Body of pancreas (tissue), 4 donors: Measurements from ENCODE around the gene FRMPD2. TPM values are rescaled to one million over a fixed set of nuclear protein-coding genes. Genes with fewer than 3 reads are reported as not detected.

ENCODE experiments used
- ATAC-seq: fragments of 150-250 bp; one replicate; pipeline ENCODE4 v1.9.1; 2016
- DNase-seq, 4 donors: peaks; one replicate each; pipeline ENCODE4 v3.0.0-alpha.2; 2019
- H3K27ac ChIP-seq, 4 donors: fragments of 200-600 bp; sonication (generic); 1 replicate in 3 of 4; 2 replicates in 1 of 4; pipeline versions ENCODE4 v1.5.1 to v1.6.1; 2016 to 2019; ENCODE audit warnings: mild to moderate bottlenecking in 1 of 4, mixed read lengths in 1 of 4, moderate library complexity in 1 of 4
- H3K27me3 ChIP-seq, 2 donors: fragments of 200-600 bp; sonication (generic); one replicate each; pipeline ENCODE4 v1.6.0; 2016; ENCODE audit warnings: mild to moderate bottlenecking in 1 of 2
- H3K36me3 ChIP-seq, 2 donors: fragments of 200-600 bp; sonication (generic); replicated peaks in 1 of 2; 2 replicates each; pipeline ENCODE4 v1.5.1; 2016; ENCODE audit warnings: low read depth in 2 of 2; ENCODE audit not compliant: insufficient read depth in 1 of 2
- H3K4me1 ChIP-seq: fragments of 200-600 bp; sonication (generic); one replicate; pipeline ENCODE4 v1.6.0; 2016
- H3K4me3 ChIP-seq, 2 donors: fragments of 200-600 bp; sonication (generic); 1 replicate in 1 of 2; 2 replicates in 1 of 2; pipeline ENCODE4 v1.5.1; 2016 to 2019
- H3K9me3 ChIP-seq, 3 donors: fragments of 200-600 bp; sonication (generic); 1 replicate in 2 of 3; 2 replicates in 1 of 3; pipeline ENCODE4 v1.5.1; 2016
- CTCF ChIP-seq, 7 experiments: fragments of 450-650 bp in 4 of 7; fragments of 200-600 bp in 3 of 7; sonication (generic) in 3 of 7; IDR thresholded peaks; one replicate each; pipeline ENCODE4 v1.5.1; 2016 to 2019; ENCODE audit warnings: antibody characterized with exemption in 7 of 7
- POLR2A ChIP-seq, 3 donors: fragments of 450-650 bp; IDR thresholded peaks; one replicate each; pipeline ENCODE4 v1.6.1; 2016; ENCODE audit warnings: antibody characterized with exemption in 3 of 3, mild to moderate bottlenecking in 2 of 3
- WGBS, 2 donors: methylation state at CpG; one replicate each; pipeline ENCODE4 v1.1.5; 2017; 5-methylcytosine and 5-hydroxymethylcytosine counted together
- intact Hi-C: fragments of 100-400 bp; cut with DNase I; formaldehyde crosslinking; loops from one replicate; pipeline ENCODE4 v1.15.1; 2023
- total RNA-seq, 2 donors: library from RNA; depleted of rRNA; stranded (reverse); fragments of >200 nt; gene quantifications; one replicate each; pipeline ENCODE4 v1.1.0, GENCODE V29; 2016

Gene FRMPD2
- total RNA-seq, 2 donors from 2014 or later, result not detected

GRCh38 chr10:48266528-48266927 lies 8.0 kb downstream of the FRMPD2 start:
- ATAC-seq (no peak), DNase-seq (no peak)
- intact Hi-C loops, result no loop called here
- Histone ChIP-seq H3K36me3 (no peaks in the 10 kb centered on the region), H3K4me3 (no peak overlapping the region), H3K4me1 (no peaks in the 10 kb centered on the region), H3K27ac (no peak overlapping the region), H3K9me3 (no peaks in the 10 kb centered on the region), H3K27me3 (no peaks in the 10 kb centered on the region)
- no peak for TF ChIP-seq CTCF (IDR thresholded peaks at IDR 0.05)
- no peak for TF ChIP-seq POLR2A (IDR thresholded peaks at IDR 0.05)
- 67 to 82% methylated on average over 4 of the region's 4 CpGs for WGBS, 2 donors

- no peaks in the 10 kb centered on the region for H3K9me3 ChIP-seq
- no peaks in the 10 kb centered on the region for H3K36me3 ChIP-seq
- WGBS, 2 donors, result 77 to 100% methylated on average over 1 of the region's 1 CpG
- intact Hi-C loops, result no loop called here
- ATAC-seq, result no peak
- H3K27me3 ChIP-seq, result no peaks in the 10 kb centered on the region
- H3K4me3 ChIP-seq, result no peak overlapping the region
- no peaks in the 10 kb centered on the region for H3K4me1 ChIP-seq
- DNase-seq, result no peak
- no peak overlapping the region for H3K27ac ChIP-seq
- TF ChIP-seq CTCF (IDR thresholded peaks at IDR 0.05) (no peak), POLR2A (IDR thresholded peaks at IDR 0.05) (no peak)
Observed at GRCh38 chr10:48258105-48258504, 16.4 kb downstream of the FRMPD2 start.

- Histone ChIP-seq H3K36me3 (no peaks in the 10 kb centered on the region), H3K27me3 (no peaks in the 10 kb centered on the region), H3K9me3 (no peaks in the 10 kb centered on the region), H3K4me1 (peaks cover 1% of the 10 kb centered on the region), H3K27ac (no peak overlapping the region), H3K4me3 (no peak overlapping the region)
- no peak for TF ChIP-seq POLR2A (IDR thresholded peaks at IDR 0.05)
- TF ChIP-seq CTCF (IDR thresholded peaks at IDR 0.05), result no peak
- intact Hi-C loops, result no loop called here
- WGBS, 2 donors, result 77 to 88% methylated on average over 3 of the region's 3 CpGs
- no peak for ATAC-seq
- no peak for DNase-seq
Observed at GRCh38 chr10:48257407-48257961, 17.0 kb downstream of the FRMPD2 start.

- ATAC-seq, result no peak
- WGBS, 2 donors, result 86 to 92% methylated on average over 6 of the region's 6 CpGs
Observed at GRCh38 chr10:48255722-48256121, 18.8 kb downstream of the FRMPD2 start.

More at GRCh38 chr10:48255722-48256121, 18.8 kb downstream of the FRMPD2 start:
- no peaks in the 10 kb centered on the region for H3K9me3 ChIP-seq
- TF ChIP-seq POLR2A (IDR thresholded peaks at IDR 0.05) (no peak), CTCF (IDR thresholded peaks at IDR 0.05) (no peak)
- peaks cover 15% of the 10 kb centered on the region for H3K4me1 ChIP-seq
- intact Hi-C loops, result no loop called here
- H3K27ac ChIP-seq, result no peak overlapping the region
- no peak for DNase-seq
- no peaks in the 10 kb centered on the region for H3K36me3 ChIP-seq
- H3K4me3 ChIP-seq, result no peak overlapping the region
- H3K27me3 ChIP-seq, result no peaks in the 10 kb centered on the region
